Thoracic aorta endothelial cell (primary cell): Measurements from ENCODE around the gene LTO1. TPM values are rescaled to one million over a fixed set of nuclear protein-coding genes. Genes with fewer than 3 reads are reported as not detected.

Source experiments
- total RNA-seq: library from RNA; depleted of rRNA; stranded (reverse); fragments of >200 nt; gene quantifications from 2 replicates; pipeline ENCODE4 v1.2.3, GENCODE V29; 2012

The LTO1 gene, protein sequence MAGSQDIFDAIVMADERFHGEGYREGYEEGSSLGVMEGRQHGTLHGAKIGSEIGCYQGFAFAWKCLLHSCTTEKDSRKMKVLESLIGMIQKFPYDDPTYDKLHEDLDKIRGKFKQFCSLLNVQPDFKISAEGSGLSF
- 23.2 and 23.8 TPM in 2 replicates for total RNA-seq

GRCh38 chr11:69674886-69675714 is at the start of gene LTO1:
LTO1 (minus strand) TSS chr11:69675353; CDS start chr11:69675239, 114 bp downstream.

GRCh38 chr11:69703768-69704507 is 28.8 kb upstream of the LTO1 start, which contains the start of gene FGF19:
FGF19 (minus strand) TSS chr11:69704022; CDS start chr11:69703876, 146 bp downstream.

DNA sequence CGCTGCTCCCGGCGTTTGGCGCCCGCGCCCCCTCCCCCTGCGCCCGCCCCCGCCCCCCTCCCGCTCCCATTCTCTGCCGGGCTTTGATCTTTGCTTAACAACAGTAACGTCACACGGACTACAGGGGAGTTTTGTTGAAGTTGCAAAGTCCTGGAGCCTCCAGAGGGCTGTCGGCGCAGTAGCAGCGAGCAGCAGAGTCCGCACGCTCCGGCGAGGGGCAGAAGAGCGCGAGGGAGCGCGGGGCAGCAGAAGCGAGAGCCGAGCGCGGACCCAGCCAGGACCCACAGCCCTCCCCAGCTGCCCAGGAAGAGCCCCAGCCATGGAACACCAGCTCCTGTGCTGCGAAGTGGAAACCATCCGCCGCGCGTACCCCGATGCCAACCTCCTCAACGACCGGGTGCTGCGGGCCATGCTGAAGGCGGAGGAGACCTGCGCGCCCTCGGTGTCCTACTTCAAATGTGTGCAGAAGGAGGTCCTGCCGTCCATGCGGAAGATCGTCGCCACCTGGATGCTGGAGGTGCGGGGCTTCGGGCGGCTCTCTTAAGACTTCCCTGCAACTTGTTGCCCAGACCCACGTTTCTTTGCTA is 34.1 kb downstream of the LTO1 start, which contains the start of gene CCND1:
TSS of gene CCND1 (plus strand) at position 162 of the 587 bp plus-strand sequence. CDS start at position 320, 158 bp downstream.

Other genes with a start within 250 kb of the LTO1 start
- gene LINC01488, start 193.7 kb downstream of the LTO1 start, total RNA-seq, result not detected in 2 replicates
- gene CCND1, start 34.2 kb downstream of the LTO1 start, total RNA-seq, result 288 and 295 TPM in 2 replicates
- gene FGF19, start 28.7 kb upstream of the LTO1 start, total RNA-seq, result not detected in 2 replicates
- gene FGF4, start 100.0 kb upstream of the LTO1 start, total RNA-seq, result not detected in 2 replicates
- not detected in 2 replicates for gene FGF3, start 144.1 kb upstream of the LTO1 start, total RNA-seq